HG03097 (cell line): ENCODE measurements around the gene PDZD2.
"Not testable (repeated sequence)": the region's sequence is repeated elsewhere in the genome, so short reads cannot be mapped to it uniquely, and the experiment has no call there.

Source experiments
- ATAC-seq: cut with Tn5 transposase; IDR thresholded peaks from one replicate; pipeline ENCODE4 v1.9.1; 2021; ENCODE audit not compliant: unreplicated experiment, low FRiP score

The PDZD2 gene

GRCh38 chr5:31682851-31683250, 43.9 kb downstream of the PDZD2 start:
- no peak for ATAC-seq

- no peak for ATAC-seq
These were observed 49.7 kb downstream of the PDZD2 start for GRCh38 chr5:31688515-31689092.

GRCh38 chr5:31691408-31691807, 52.5 kb downstream of the PDZD2 start:
- not testable (repeated sequence) for ATAC-seq

- no peak for ATAC-seq
These were observed 53.8 kb downstream of the PDZD2 start for GRCh38 chr5:31692561-31693221.

GRCh38 chr5:31698673-31699072, 59.7 kb downstream of the PDZD2 start:
- no peak for ATAC-seq

GRCh38 chr5:31701642-31702299, 62.8 kb downstream of the PDZD2 start:
- no peak for ATAC-seq

GRCh38 chr5:31702712-31703111, 63.8 kb downstream of the PDZD2 start:
- ATAC-seq, result no peak

- ATAC-seq, result no peak
These were observed 64.8 kb downstream of the PDZD2 start for GRCh38 chr5:31703757-31704156.

GRCh38 chr5:31706186-31706585, 67.3 kb downstream of the PDZD2 start:
- ATAC-seq, result no peak

GRCh38 chr5:31707329-31707728, 68.4 kb downstream of the PDZD2 start:
- no peak for ATAC-seq

- no peak for ATAC-seq
These were observed 69.2 kb downstream of the PDZD2 start for GRCh38 chr5:31708089-31708488.

GRCh38 chr5:31711363-31711762, 72.4 kb downstream of the PDZD2 start:
- no peak for ATAC-seq

GRCh38 chr5:31711935-31712592, 73.1 kb downstream of the PDZD2 start:
- ATAC-seq, result no peak

- ATAC-seq, result no peak
These were observed 78.6 kb downstream of the PDZD2 start for GRCh38 chr5:31717561-31717960.

- ATAC-seq, result no peak
These were observed 81.1 kb downstream of the PDZD2 start for GRCh38 chr5:31720004-31720403.

- no peak for ATAC-seq
These were observed 81.9 kb downstream of the PDZD2 start for GRCh38 chr5:31720811-31721345.

GRCh38 chr5:31722111-31722510, 83.2 kb downstream of the PDZD2 start:
- no peak for ATAC-seq

- no peak for ATAC-seq
These were observed 87.1 kb downstream of the PDZD2 start for GRCh38 chr5:31725996-31726395.

- no peak for ATAC-seq
These were observed 88.0 kb downstream of the PDZD2 start for GRCh38 chr5:31726952-31727351.

- ATAC-seq, result no peak
These were observed 89.1 kb downstream of the PDZD2 start for GRCh38 chr5:31728039-31728438.

GRCh38 chr5:31728806-31729205, 89.9 kb downstream of the PDZD2 start:
- ATAC-seq, result not testable (repeated sequence)
